DOHH2 (cell line): ENCODE data around the gene AGBL4.

Source experiments
- H3F3A ChIP-seq: fragments of 200-600 bp; sonication (generic), shearing (Covaris generic); 2 replicates; pipeline ENCODE4 v1.6.0; 2016; ENCODE audit warnings: antibody characterized with exemption, mild to moderate bottlenecking; ENCODE audit not compliant: control insufficient read depth, insufficient read depth
- H3K27ac ChIP-seq: fragments of 200-600 bp; sonication (generic); 2 replicates; pipeline ENCODE4 v1.5.1; 2014; ENCODE audit warnings: low read depth, mild to moderate bottlenecking, low read length, moderate library complexity
- H3K27me3 ChIP-seq: fragments of 200-600 bp; sonication (generic); 2 replicates; pipeline ENCODE4 v1.6.1; 2014; ENCODE audit warnings: mild to moderate bottlenecking, low read length, mixed read lengths; ENCODE audit not compliant: control insufficient read depth
- H3K36me3 ChIP-seq: fragments of 200-600 bp; sonication (generic); 2 replicates; pipeline ENCODE4 v1.6.1; 2014; ENCODE audit warnings: mild to moderate bottlenecking, low read length, moderate library complexity, mixed read lengths; ENCODE audit not compliant: control insufficient read depth
- H3K4me1 ChIP-seq: fragments of 200-600 bp; sonication (generic); 2 replicates; pipeline ENCODE4 v1.6.1; 2014; ENCODE audit warnings: mild to moderate bottlenecking, low read length, mixed read lengths; ENCODE audit not compliant: control insufficient read depth
- H3K4me2 ChIP-seq: fragments of 200-600 bp; sonication (generic); 2 replicates; pipeline ENCODE4 v1.6.0; 2014; ENCODE audit warnings: mild to moderate bottlenecking, low read length, moderate library complexity
- H3K4me3 ChIP-seq: fragments of 200-600 bp; sonication (generic); 2 replicates; pipeline ENCODE4 v1.5.1; 2014; ENCODE audit warnings: mild to moderate bottlenecking, low read length, mixed read lengths
- H3K79me2 ChIP-seq: fragments of 200-600 bp; sonication (generic); 2 replicates; pipeline ENCODE4 v1.6.1; 2014; ENCODE audit warnings: mild to moderate bottlenecking, low read length, mixed read lengths; ENCODE audit not compliant: control insufficient read depth
- H3K9me2 ChIP-seq: fragments of 200-600 bp; sonication (generic); replicated peaks from 2 replicates; pipeline ENCODE4 v1.6.1; 2014; ENCODE audit warnings: mild to moderate bottlenecking, low read length, mixed read lengths; ENCODE audit not compliant: control insufficient read depth
- H3K9me3 ChIP-seq: fragments of 200-600 bp; sonication (generic); 2 replicates; pipeline ENCODE4 v1.6.1; 2014; ENCODE audit warnings: antibody characterized with exemption, low read length, mixed read lengths; ENCODE audit not compliant: control insufficient read depth, insufficient read depth
- H4K20me1 ChIP-seq: fragments of 200-600 bp; sonication (generic); 2 replicates; pipeline ENCODE4 v1.6.0; 2014; ENCODE audit warnings: low read depth, mild to moderate bottlenecking, antibody characterized with exemption, low read length, moderate library complexity; ENCODE audit not compliant: control insufficient read depth, insufficient read depth
- CTCF ChIP-seq: fragments of 200-600 bp; sonication (generic); IDR thresholded peaks from one replicate; pipeline ENCODE4 v1.5.1; 2014; ENCODE audit warnings: antibody characterized with exemption, mild to moderate bottlenecking, low read depth, low read length; ENCODE audit not compliant: poor library complexity, severe bottlenecking
- EZH2phosphoT487 ChIP-seq: fragments of 200-600 bp; sonication (generic); IDR thresholded peaks from 2 replicates; pipeline ENCODE4 v1.6.1; 2017; ENCODE audit warnings: borderline replicate concordance, mild to moderate bottlenecking, antibody characterized with exemption, low read length, moderate library complexity, mixed read lengths

AGBL4 gene

GRCh38 chr1:49187056-49187455 is 836.7 kb downstream of the AGBL4 start:
- TF ChIP-seq EZH2phosphoT487 (no peak), CTCF (no peak)
- no peaks in the 10 kb centered on the region for H4K20me1 ChIP-seq

GRCh38 chr1:49185450-49185980 is 838.2 kb downstream of the AGBL4 start:
- H3K4me1 ChIP-seq, result no peaks in the 10 kb centered on the region
- no peaks in the 10 kb centered on the region for H3F3A ChIP-seq

More at GRCh38 chr1:49187056-49187455, 836.7 kb downstream of the AGBL4 start:
- no peaks in the 10 kb centered on the region for H3K36me3 ChIP-seq
- H3K4me3 ChIP-seq, result no peak overlapping the region
- no peaks in the 10 kb centered on the region for H3K4me1 ChIP-seq
- H3K79me2 ChIP-seq, result no peaks in the 10 kb centered on the region
- H3F3A ChIP-seq, result no peaks in the 10 kb centered on the region
- peaks cover 3% of the 10 kb centered on the region; the same call in 1 of the 2 replicates for H3K9me3 ChIP-seq
- no peaks in the 10 kb centered on the region for H3K9me2 ChIP-seq
- no peak overlapping the region for H3K4me2 ChIP-seq
- H3K27me3 ChIP-seq, result no peaks in the 10 kb centered on the region
- no peak overlapping the region for H3K27ac ChIP-seq

GRCh38 chr1:49183489-49183888 is 840.3 kb downstream of the AGBL4 start:
- Histone ChIP-seq H3K9me2 (no peaks in the 10 kb centered on the region; the same call in 1 of the 2 replicates), H3K36me3 (no peaks in the 10 kb centered on the region), H3K27ac (no peak overlapping the region), H3K9me3 (peaks cover 3% of the 10 kb centered on the region; the same call in 1 of the 2 replicates), H3F3A (no peaks in the 10 kb centered on the region), H3K4me1 (no peaks in the 10 kb centered on the region), H3K27me3 (no peaks in the 10 kb centered on the region), H4K20me1 (no peaks in the 10 kb centered on the region), H3K4me3 (no peak overlapping the region), H3K4me2 (no peak overlapping the region), H3K79me2 (no peaks in the 10 kb centered on the region)
- TF ChIP-seq EZH2phosphoT487, result no peak
- no peak for TF ChIP-seq CTCF

More at GRCh38 chr1:49185450-49185980, 838.2 kb downstream of the AGBL4 start:
- no peaks in the 10 kb centered on the region for H3K9me2 ChIP-seq
- no peak overlapping the region for H3K4me2 ChIP-seq
- TF ChIP-seq CTCF (no peak), EZH2phosphoT487 (no peak)
- H3K9me3 ChIP-seq, result peaks cover 3% of the 10 kb centered on the region; the same call in 1 of the 2 replicates
- no peak overlapping the region for H3K27ac ChIP-seq
- H3K4me3 ChIP-seq, result no peak overlapping the region
- no peaks in the 10 kb centered on the region for H3K79me2 ChIP-seq
- no peaks in the 10 kb centered on the region for H3K36me3 ChIP-seq
- H4K20me1 ChIP-seq, result no peaks in the 10 kb centered on the region
- no peaks in the 10 kb centered on the region for H3K27me3 ChIP-seq
